GM12878 (cell line): Measurements from ENCODE around the gene ATXN1. TPM values are rescaled to one million over a fixed set of nuclear protein-coding genes. Genes with fewer than 3 reads are reported as not detected.

Experiments
- ATAC-seq: fragments of 200-7000 bp; cut with Tn5 transposase; 3 replicates; pipeline ENCODE4 v1.9.1; 2020; ENCODE audit warnings: mild to moderate bottlenecking, moderate library complexity
- BruUV-seq: library from RNA; stranded (reverse); fragments of 400-500 nt; replicated peaks from 2 replicates; lab custom pipeline; 2021; lab: Mats Ljungman, UMichigan
- CTCF ChIA-PET: fragments of 300-600 bp; sonication (Branson Sonifier 250); formaldehyde crosslinking; extraction: SDS; loops from one replicate; lab custom pipeline; 2021; ENCODE audit warnings: inconsistent platforms; lab: Yijun Ruan, JAX
- POLR2A ChIA-PET: fragments of 350-600 bp; formaldehyde crosslinking; extraction: SDS; loops from one replicate; lab custom pipeline; 2021; ENCODE audit warnings: inconsistent platforms; lab: Charles Lee
- RAD21 ChIA-PET: fragments of 300-600 bp; sonication (Branson Sonifier 250); formaldehyde crosslinking; loops from one replicate; lab custom pipeline; 2023; ENCODE audit warnings: antibody characterized with exemption; ENCODE audit not compliant: unreplicated experiment; lab: Charles Lee
- SMC1A ChIA-PET: fragments of 300-600 bp; sonication (Branson Sonifier 250); formaldehyde crosslinking; loops from one replicate; lab custom pipeline; 2023; ENCODE audit not compliant: unreplicated experiment, uncharacterized antibody; lab: Charles Lee
- DNase-seq: peaks from one replicate; pipeline ENCODE4 v3.0.0-alpha.2; 2011; ENCODE audit warnings: low read depth, low spot score
- FAIRE-seq: peaks from 3 replicates; lab custom pipeline; 2011; peaks lifted over from hg19 to GRCh38; lab: Jason Lieb, UNC
- H2AFZ ChIP-seq: 2 replicates; pipeline ENCODE4 v1.6.0; 2011; ENCODE audit warnings: low read depth, low read length, control low read depth; ENCODE audit not compliant: control insufficient read depth
- H3K27ac ChIP-seq: 2 replicates; pipeline ENCODE4 v1.5.1; 2011; ENCODE audit warnings: control low read depth; ENCODE audit not compliant: control insufficient read depth, insufficient read depth
- H3K27me3 ChIP-seq, 2 experiments: replicated peaks in 1 of 2; 2 replicates each; pipeline versions ENCODE4 v1.6.0 to v1.6.1; 2011; ENCODE audit warnings: low read length in 1 of 2; ENCODE audit not compliant: control insufficient read depth in 2 of 2, insufficient read depth in 2 of 2
- H3K36me3 ChIP-seq, 2 experiments: 2 replicates each; pipeline ENCODE4 v1.5.1; 2011; ENCODE audit warnings: low read length in 1 of 2; ENCODE audit not compliant: control insufficient read depth in 2 of 2, insufficient read depth in 2 of 2
- H3K4me1 ChIP-seq: 2 replicates; pipeline ENCODE4 v1.6.1; 2011; ENCODE audit warnings: mild to moderate bottlenecking, low read length, moderate library complexity, mixed read lengths; ENCODE audit not compliant: control insufficient read depth, insufficient read depth
- H3K4me2 ChIP-seq: 2 replicates; pipeline ENCODE4 v1.6.0; 2011; ENCODE audit warnings: control low read depth; ENCODE audit not compliant: control insufficient read depth, insufficient read depth
- H3K4me3 ChIP-seq: fragments of 200-600 bp; sonication (generic); 2 replicates; pipeline ENCODE4 v1.5.1; 2016
- H3K79me2 ChIP-seq: 2 replicates; pipeline ENCODE4 v1.6.0; 2011; ENCODE audit warnings: low read length; ENCODE audit not compliant: control insufficient read depth, insufficient read depth
- H3K9ac ChIP-seq: 2 replicates; pipeline ENCODE4 v1.8.0; 2011; ENCODE audit warnings: low read length, control low read depth, mixed read lengths; ENCODE audit not compliant: control insufficient read depth, insufficient read depth
- H3K9me3 ChIP-seq: replicated peaks from 3 replicates; pipeline ENCODE4 v1.5.1; 2011; ENCODE audit warnings: mild to moderate bottlenecking, low read length; ENCODE audit not compliant: control insufficient read depth, insufficient read depth
- H4K20me1 ChIP-seq: 2 replicates; pipeline ENCODE4 v1.6.0; 2011; ENCODE audit not compliant: control insufficient read depth, insufficient read depth
- BMI1 ChIP-seq: fragments of 450-650 bp; IDR thresholded peaks from 2 replicates; pipeline ENCODE4 v1.6.1; 2016; ENCODE audit warnings: mild to moderate bottlenecking, moderate library complexity, borderline replicate concordance
- EED ChIP-seq: sonication (generic); IDR thresholded peaks from 2 replicates; pipeline ENCODE4 v1.6.1; 2016; ENCODE audit warnings: antibody characterized with exemption, low read depth
- JUNB ChIP-seq: IDR thresholded peaks from 2 replicates; pipeline ENCODE4 v1.6.1; 2016; ENCODE audit warnings: antibody characterized with exemption, mild to moderate bottlenecking
- NR2C2 ChIP-seq: IDR thresholded peaks from 2 replicates; pipeline ENCODE4 v1.6.1; 2011; ENCODE audit warnings: borderline replicate concordance, low read depth; ENCODE audit not compliant: control insufficient read depth, insufficient read length
- PKNOX1 ChIP-seq: fragments of 450-650 bp; IDR thresholded peaks from 2 replicates; pipeline ENCODE4 v1.6.1; 2016; ENCODE audit warnings: mild to moderate bottlenecking
- POLR2AphosphoS2 ChIP-seq: IDR thresholded peaks from 2 replicates; pipeline ENCODE4 v1.6.1; 2011; ENCODE audit warnings: low read depth, mild to moderate bottlenecking, low read length, improper control_type of control experiment, moderate library complexity
- WGBS: methylation state at CpG from one replicate; pipeline ENCODE4 v1.1.6; 2016; ENCODE audit warnings: low lambda C conversion rate; ENCODE audit not compliant: insufficient replicate concordance, insufficient coverage; ENCODE audit errors: missing lambda C conversion rate; 5-methylcytosine and 5-hydroxymethylcytosine counted together
- in situ Hi-C: fragments of 300-500 bp; cut with MboI; formaldehyde crosslinking; loops from 9 replicates; pipeline ENCODE4 v1.14.3; 2018; ENCODE audit warnings: mixed read lengths
- intact Hi-C: fragments of 100-400 bp; cut with micrococcal nuclease; formaldehyde crosslinking; loops from one replicate; pipeline ENCODE4 v1.14.2; 2022; ENCODE audit not compliant: unreplicated experiment
- polyA plus RNA-seq, 11 experiments: library from polyadenylated mRNA; depleted of rRNA in 4 of 11; unstranded in 6 of 11; stranded (reverse) in 5 of 11; fragments of >200 nt; fragmentation: Nextera tagmentation in 4 of 11; fragmentation: Illumina TruSeq in 1 of 11; extraction: Ambion mirVana in 4 of 11; extraction: Trizol in 1 of 11; gene quantifications; 1 replicate in 1 of 11; 2 replicates in 10 of 11; pipeline versions ENCODE4 v1.2.1 to v1.2.3, GENCODE V29; 2011 to 2016; ENCODE audit warnings: inconsistent platforms in 2 of 11, missing spikeins in 2 of 11, low read depth in 1 of 11
- total RNA-seq, 4 experiments: library from RNA; depleted of rRNA in 3 of 4; stranded (reverse); fragments of >200 nt in 3 of 4; fragmentation: Illumina TruSeq in 1 of 4; extraction: Trizol in 1 of 4; gene quantifications; 2 replicates each; pipeline versions ENCODE4 v1.2.1 to v1.2.3, GENCODE V29; 2013 to 2021

The ATXN1 gene
- total and polyA plus RNA-seq, 10 of the 15 experiments (the other 5 are each of a cell fraction or from before 2014, with no cell fraction given) = 12.2 to 51.2 (median 20.5) TPM

- FAIRE-seq = no peak
- Histone ChIP-seq H3K9ac (no peak overlapping the region), H3K4me2 (no peak overlapping the region), H3K9me3 (no peaks in the 10 kb centered on the region), H3K36me3 (peaks cover 0 to 9% of the 10 kb centered on the region in 2 experiments; a peak in 2 of 4 replicates), H2AFZ (no peak overlapping the region), H3K4me3 (no peak overlapping the region), H3K79me2 (no peaks in the 10 kb centered on the region), H3K27me3 (no peaks in the 10 kb centered on the region), H3K27ac (no peak overlapping the region), H4K20me1 (no peaks in the 10 kb centered on the region), H3K4me1 (peaks cover under 1% of the 10 kb centered on the region)
- BruUV-seq = no TSS peak
- intact Hi-C loops = no loop called here
- ChIA-PET RAD21 (no interaction called here), POLR2A (no interaction called here), SMC1A (interaction anchor here (0.8 to 1.4 kb wide), 2 partner anchors 8 to 20 kb away, joined by 3 read pairs; no protein-coding TSS in a partner anchor), CTCF (interaction anchor here (1.1 kb wide), 1 partner anchor 14 kb away, joined by 5 read pairs; no protein-coding TSS in a partner anchor)
- DNase-seq = no peak
- 74% methylated on average over 6 of the region's 6 CpGs for WGBS
- in situ Hi-C loops = no loop called here
- ATAC-seq = no peak
- TF ChIP-seq EED (no peak), PKNOX1 (no peak), JUNB (no peak), NR2C2 (no peak), POLR2AphosphoS2 (no peak), BMI1 (no peak)
These were observed 449.5 kb downstream of the ATXN1 start for GRCh38 chr6:16311763-16312162.
